SK-N-MC (cell line): ENCODE measurements around the gene IGF1R.

Source experiments
- EZH2 ChIP-seq: fragments of 200-600 bp; sonication (generic); IDR thresholded peaks from one replicate; pipeline ENCODE4 v1.6.1; 2017; ENCODE audit warnings: antibody characterized with exemption
- POLR2AphosphoS5 ChIP-seq: IDR thresholded peaks from 2 replicates; pipeline ENCODE4 v1.6.1; 2012; ENCODE audit warnings: mild to moderate bottlenecking, low read depth, low read length, borderline replicate concordance

GRCh38 chr15:98803228-98804056 is 155.1 kb downstream of the IGF1R start:
- TF ChIP-seq EZH2 (no peak), POLR2AphosphoS5 (no peak)
